Stimulated activated CD4-positive, alpha-beta T cell treated with anti-CD3 and anti-CD28 coated beads, TNF-alpha, amount 100 ng/mL, for 4 hours (primary cell): ENCODE results near the gene IDH2.
A peak's percentile ranks its signal among the peaks of the same experiment; 100 is the strongest.
"Not testable (repeated sequence)": the region's sequence is repeated elsewhere in the genome, so short reads cannot be mapped to it uniquely, and the experiment has no call there.

ENCODE experiments used
- DNase-seq, 3 experiments: peaks; one replicate each; pipeline ENCODE4 v3.0.0-alpha.2; 2020; ENCODE audit warnings: low read depth in 3 of 3

IDH2 gene

DNA sequence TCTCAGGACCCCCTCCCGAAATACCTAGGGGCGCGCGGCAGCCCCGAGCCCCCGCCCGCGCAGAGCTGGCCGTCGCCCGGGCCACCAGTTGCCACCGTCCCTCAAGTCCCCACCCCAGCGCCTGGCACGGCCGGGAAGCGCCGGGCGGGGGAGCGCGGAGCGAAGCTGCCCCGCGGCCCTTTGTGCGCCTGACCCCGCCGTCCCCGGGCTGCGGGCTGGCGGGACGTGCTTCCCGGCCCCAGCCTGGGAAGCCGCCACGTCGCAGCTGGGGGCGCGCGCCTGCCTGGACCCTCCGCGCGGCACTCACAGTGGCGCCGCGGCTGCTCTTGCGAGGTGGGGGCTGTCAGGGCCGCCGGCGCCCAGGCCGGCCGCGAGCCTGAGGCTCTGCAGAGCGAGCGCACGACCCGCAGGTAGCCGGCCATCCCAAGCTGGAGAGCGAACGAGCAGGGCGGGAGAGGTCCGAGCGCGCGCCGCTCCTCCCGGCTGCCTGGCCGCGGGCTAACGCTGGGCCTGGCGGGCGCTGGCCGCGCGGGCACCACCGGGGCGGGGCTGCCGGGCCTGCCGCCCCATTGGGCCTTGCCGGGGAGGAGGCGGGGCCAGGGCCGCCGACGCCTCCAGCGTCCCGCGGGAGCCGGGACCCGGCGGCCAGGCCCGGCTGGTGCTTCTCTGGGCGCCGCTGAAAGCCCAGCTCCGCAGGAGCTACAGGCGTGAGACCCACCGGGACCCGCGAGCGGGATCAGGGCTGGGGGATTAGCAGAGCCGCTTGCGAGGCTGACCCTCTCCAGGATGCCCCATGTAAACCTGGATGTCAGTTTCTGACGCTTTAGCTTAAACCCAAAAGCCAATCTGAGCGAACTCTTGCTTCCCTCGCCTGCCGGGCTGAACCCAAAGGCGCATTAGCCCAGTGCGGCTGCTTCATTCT, at the start of gene IDH2:
Gene IDH2, minus strand, starts transcription at position 500 of the 922 bp plus-strand sequence. Its CDS starts 78 bp downstream, at position 422.
- DNase-seq, result peak; percentile 39 to 60 (median 45)

DNA sequence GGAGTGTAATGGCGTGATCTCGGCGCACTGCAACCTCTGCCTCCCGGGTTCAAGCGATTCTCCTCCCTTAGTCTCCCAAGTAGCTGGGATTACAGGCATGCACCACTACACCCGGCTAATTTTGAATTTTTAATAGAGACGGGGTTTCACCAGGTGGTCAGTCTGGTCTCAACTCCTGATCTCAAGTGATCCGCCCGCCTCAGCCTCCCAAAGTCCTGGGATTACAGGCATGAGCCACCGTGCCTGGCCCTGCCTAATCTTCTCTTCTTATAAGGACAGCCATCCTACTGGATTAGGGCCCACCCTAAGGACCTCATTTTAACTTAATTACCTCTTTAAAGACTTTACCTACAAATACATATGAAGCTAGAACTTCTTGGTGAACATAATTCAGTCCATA, 48.3 kb upstream of the IDH2 start:
- DNase-seq, result not testable (repeated sequence)

DNA sequence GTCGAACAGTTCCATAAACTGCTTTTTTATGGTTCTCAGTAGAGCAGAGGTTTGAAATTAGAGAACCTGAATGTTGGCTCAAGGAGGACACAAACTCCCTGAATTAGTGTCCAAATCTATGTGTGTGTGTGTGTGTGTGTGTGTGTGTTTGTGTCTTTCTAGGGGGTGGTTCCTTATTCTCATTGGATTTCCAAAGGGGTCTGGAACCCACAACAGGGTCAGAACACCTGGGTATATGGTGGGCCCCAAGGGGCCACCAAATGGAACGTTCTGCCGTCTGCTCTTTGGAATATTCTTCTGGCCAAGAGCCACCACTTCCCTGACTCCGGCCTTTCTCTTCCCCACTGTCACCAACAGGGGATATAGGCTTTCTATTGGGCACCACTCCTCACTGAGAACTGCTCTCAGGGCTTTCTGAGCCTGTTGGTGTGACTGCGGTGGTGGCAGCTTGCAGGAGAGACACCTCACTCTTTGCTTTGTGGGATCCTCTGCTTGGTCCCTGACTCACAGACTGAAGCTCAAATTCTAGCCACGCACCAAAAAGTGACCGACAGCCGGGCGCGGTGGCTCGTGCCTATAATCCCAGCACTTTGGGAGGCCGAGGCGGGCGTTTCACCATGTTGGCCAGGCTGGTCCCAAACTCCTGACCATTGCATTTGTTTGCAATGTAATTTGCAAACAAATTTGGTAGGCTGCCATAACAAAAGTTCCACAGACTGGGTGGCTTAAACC, 47.5 kb upstream of the IDH2 start:
- no peak for DNase-seq

DNA sequence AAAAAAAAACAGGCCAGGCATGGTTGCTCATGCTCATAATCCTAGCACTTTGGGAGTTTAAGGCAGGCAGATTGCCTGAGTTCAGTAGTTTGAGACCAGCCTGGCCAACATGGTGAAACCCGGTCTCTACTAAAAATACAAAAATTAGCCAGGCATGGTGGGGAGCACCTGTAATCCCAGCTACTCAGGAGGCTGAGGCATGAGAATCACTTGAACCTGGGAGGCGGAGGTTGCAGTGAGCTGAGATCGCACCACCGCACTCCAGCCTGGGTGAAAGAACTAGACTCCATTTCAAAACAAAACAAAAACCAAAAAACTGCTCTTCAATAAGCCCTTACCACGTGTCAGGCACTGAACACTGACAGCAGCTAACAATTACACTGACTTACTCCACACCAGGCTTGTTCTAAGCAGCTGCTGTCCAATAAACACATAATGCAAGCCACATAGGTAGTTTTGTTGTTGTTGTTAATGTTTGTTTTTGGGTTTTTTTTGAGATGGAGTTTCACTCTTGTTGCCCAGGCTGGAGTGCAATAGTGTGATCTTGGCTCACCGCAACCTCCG, 44.0 kb upstream of the IDH2 start:
- not testable (repeated sequence) for DNase-seq

DNA sequence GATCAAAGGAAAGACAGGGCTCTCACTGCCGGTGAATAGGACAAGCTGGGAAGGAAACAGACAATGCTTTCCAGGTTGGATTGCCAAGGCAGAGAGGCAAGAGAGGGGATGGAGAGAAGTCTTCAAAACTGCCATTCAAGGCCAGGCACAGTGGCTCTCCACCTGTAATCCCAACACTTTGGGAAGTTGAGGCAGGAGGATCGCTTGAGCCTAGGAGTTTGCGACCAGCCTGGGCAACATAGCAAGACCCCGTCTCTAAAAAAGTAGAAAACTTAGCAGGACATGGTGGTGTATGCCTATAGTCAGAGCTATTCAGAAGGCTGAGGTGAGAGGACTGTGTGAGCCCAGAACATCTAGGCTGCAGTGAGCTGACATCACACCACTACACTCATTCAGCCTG, 43.5 kb upstream of the IDH2 start:
- no peak for DNase-seq

DNA sequence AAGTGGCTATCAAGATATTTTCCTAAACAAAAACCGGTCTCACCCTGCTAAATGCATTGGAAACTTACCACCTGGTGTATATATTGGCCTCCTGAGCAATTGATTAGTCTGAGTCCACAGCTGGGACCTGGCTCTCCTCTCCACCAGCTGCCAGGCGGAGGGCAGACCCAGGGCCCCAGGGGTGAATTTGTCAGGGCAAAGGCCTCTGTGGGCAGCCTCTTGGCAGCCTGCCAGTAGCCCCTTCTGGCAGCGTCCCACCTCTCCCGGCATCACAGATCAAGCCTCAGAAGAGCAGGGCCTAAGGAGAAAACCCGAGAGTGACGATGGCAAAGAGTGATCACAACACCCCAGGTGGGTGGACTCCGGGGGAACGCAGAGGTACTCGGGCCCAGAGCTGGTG, 43.0 kb upstream of the IDH2 start:
- DNase-seq, result no peak

DNA sequence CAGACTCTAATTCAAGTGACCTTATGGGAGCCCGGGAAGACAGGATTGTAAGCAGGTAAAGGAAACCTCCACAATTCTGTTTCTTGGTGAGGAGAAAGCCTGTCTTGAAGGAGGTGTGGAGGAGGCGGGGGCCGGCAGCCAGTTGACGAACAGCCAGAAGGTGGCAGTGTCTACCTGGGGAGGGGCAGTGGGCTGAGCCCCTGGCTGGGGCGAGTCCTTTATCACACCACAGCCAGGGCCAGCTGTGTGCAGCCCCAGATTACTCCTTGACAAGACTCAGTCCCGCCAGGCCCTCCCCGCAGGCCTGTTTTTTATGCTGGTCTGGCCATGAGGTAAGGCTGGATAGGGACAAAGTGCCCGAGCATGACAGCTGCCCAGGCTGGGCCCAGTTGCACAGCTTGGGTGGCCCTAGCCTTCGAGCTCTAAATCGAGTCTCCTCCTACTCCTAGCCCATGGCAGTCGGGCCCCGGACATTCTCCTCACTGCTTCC, 40.9 kb upstream of the IDH2 start:
- DNase-seq, result peak; percentile 23 to 39 (median 34)

DNA sequence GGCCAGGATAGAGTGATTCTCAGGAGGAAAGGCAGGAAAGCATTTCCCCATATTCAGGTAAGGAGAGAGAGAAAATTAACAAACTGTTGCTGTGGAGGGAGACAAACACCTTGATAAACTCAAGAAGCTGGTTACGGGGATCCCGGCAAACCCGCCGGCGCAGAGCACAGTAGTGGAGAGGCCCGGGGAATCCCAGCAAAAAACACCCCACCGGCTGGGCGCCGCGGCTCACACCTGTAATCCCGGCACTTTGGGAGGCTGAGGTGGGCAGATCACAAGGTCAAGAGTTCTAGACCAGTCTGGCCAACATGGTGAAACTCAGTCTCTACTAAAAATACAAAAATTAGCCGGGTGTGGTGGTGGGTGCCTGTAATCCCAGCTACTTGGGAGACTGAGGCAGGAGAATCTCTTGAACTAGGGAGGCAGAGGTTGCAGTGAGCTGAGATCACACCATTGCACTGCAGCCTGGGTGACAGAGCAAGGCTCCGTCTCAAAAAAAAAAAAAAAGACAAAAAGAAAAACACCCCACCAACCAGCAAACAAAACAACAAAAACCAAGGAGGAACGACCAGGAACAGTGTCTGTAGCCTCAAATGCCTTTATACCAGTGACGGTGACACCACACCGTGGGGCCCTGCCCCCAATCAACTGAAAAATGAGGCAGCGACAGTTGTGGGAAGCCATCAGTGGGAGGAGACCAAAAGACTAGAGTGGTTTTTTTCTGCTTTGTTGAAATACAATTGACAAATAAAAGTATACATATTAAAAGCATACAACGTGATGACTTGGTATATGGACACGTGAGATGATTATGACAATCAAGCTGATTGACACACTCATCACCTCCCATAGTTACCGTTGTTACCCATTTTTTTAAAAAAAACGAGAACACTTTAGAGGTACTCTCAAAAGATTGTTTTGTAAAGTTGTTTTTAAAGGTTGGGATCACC, 40.2 kb upstream of the IDH2 start:
- DNase-seq, result peak in 2 of 3 experiments; percentile 17 to 23

DNA sequence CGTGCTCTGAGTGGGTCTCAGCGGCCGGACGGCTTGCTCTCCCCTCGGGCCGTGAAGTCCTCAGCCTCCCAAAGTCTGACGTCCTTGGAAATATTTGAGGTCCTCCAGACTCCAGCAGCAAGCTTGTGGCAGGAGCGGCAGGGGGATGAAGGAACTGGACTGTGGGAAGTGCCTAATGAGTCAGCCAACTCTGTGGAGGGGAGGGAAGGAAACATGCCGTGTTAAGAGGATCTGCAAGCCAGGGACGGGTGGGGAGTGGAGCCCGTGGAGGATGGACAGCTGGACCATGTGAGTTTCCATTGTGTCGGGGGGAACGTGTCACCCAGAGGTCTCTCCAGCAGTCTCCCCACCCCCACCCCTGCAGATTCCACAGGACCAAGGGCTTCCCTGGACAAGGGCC, 39.4 kb upstream of the IDH2 start:
- DNase-seq, result no peak

DNA sequence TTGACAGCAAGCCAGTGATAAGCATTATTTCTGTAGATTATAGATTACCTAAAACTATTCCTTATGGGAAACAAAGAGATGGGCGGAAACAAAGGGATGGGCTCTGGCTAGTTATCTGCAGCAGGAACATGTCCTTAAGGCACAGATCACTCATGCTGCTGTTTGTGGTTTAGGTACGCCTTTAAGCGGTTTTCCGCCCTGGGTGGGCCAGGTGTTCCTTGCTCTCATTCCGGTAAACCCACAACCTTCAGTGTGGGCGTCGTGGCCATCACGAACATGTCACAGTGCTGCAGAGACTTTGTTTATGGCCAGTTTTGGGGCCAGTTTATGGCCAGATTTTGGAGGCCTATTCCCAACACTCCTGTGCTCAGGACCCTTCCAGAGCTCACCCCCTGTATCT, 37.3 kb upstream of the IDH2 start:
- not testable (repeated sequence) for DNase-seq

DNA sequence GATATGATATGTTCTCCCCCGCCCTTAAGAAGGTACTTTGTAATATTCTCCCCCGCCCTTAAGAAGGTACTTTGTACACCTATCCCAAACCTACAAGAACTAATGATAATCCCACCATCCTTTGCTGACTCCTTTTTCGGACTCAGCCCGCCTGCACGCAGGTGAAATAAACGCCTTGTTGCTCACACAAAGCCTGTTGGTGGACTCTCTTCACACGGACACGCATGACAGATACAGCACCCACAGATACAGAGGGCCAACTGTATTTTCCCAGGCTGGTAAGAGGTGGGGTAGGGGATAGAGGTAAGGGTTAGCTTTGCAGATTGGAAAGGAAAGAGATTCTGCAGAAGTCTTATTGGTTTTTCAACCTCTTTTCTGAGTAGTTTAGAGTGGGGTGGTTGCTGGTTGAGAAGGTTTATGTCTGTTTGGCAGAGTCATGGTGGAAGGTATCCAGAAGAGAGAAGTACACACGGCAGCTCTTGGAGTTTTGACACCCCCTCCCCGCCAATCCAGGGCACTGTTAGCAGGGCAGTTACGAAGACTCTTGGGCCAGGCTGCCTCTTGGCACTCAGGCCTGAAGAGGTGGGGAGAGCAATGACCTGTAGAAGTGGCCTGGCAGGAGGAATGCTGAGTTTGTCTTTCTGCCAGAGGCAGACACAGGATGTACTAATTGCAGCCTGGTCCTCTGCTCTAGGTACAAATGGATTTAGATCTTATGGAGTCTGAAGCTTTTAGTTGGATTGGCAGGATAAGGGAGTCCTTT, 36.0 kb upstream of the IDH2 start:
- DNase-seq, result no peak

DNA sequence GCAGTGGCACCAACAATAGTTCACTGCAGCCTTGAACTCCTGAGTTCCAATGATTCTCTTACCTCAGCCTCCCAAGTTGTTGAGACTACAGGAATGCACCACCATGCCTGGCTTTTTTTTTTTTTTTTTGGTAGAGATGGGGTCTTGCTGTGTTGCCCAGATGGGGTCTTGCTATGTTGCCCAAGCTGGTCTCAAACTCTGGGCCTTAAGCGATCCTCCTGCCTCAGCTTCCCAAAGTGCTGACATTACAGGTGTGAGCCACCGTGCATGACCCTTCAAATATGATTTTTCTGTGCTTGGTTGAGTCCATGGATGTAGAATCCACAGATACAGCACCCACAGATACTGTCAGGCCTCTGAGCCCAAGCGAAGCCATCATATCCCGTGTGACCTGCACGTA, 30.2 kb upstream of the IDH2 start:
- no peak for DNase-seq

DNA sequence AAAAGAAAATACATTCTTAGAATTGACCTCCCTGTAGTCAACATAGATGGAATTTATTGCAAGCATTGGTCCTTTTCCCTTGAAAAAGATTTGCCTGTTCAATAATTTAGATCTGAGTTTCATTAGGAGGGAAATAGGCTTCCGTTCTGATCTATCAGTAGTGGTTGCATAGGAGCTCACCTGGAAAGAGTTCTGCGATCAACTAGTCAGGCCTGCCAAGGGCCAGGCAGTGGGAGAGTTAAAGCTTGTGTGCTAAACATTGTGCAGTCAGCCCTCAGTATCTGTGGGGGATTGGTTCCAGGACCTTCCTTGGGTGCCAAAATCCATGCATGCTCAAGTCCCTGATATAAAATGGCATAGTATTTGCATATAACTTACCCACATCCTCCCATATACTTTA, 29.6 kb upstream of the IDH2 start:
- no peak for DNase-seq

DNA sequence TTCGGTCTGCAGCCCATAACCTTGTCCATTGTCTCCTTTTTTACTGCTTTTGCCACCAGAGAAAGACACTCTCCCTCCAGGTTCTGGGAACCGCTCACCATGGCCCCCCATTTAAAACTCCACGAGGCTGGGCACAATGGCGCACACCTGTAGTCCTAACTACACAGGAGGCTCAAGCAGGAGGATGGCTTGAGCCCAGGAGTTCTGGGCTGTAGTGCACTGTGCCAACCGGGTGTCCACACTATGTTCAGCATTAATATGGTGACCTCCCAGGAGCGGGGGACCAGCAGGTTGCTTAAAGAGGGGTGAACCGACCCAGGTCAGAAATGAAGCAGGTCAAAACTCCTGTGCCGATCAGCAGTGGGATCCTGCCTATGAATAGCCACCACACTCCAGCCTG, 28.0 kb upstream of the IDH2 start:
- DNase-seq, result no peak

DNA sequence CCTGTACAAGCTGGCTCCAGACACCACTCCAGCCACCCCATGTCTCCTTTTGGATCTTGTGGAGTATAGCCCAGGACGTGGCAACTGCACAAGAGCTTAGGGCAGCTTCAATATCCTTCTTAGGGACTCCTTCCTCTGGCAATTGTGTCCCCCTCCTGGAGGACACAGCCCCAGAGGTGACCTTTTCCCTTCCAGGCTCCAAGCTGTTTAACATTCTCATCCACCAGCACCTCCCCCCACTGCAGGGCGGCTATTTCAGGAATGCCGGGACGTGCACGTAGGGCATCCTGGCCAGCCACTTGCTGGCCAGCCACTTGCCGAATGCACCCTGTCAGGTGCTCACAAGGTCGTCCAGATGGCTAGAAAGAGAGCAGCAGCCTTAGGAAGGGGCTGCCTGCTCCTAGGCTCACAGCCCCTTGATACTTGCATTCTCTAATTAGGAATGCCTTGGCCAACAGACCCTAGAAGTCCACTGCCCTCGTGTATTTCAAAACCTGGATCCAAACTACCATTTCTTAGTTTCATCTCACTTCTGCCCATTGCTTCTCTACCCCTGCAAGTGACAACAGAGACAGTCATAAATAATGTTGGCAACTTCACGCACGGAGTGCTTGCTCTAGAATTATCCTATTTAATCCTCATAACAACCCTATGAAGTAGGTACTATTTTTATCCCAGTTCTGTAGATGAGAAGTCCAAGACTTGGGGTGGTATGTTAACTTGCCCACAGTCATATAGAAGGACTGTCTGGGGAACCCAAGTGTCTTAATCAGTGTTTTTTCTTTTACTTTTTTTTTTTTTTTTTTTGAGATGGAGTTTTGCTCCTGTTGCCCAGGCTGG, 24.5 kb upstream of the IDH2 start:
- DNase-seq, result no peak

DNA sequence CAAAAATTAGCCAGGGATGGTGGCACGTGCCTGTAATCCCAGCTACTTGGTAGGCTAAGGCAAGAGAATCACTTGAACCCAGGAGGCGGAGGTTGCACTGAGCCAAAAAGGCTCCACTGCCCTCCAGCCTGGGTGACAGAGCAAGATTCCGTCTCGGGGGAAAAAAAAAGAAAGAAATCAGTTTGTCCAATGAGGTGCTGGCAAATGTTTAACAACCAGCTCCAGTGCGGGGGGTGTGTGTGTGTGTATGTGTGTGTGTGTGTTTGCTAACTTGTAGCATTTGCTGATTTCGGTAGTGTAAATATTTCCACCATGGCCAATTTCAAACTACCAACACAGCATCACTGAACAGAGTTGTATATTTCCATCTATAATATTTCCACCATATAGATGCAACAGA, 23.8 kb upstream of the IDH2 start:
- no peak for DNase-seq

DNA sequence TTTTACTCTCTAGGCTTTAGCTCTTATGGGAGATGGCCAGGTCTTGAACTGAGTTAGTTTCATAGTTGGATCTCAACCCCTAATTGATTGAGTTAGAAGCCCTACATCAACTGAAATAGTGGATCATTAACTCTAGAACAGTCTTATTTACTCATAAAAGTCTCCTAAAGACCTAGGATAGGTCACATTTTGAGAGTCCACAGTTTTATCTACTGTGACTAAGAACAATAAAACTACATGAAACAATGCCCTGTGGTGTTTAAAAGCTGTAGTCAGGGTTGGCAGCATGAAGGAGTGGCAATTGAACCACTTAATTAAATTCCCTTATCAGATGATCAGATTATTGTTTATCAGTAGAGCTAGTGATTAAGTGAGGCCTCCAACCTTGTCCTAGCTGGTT, 22.2 kb upstream of the IDH2 start:
- DNase-seq, result no peak

DNA sequence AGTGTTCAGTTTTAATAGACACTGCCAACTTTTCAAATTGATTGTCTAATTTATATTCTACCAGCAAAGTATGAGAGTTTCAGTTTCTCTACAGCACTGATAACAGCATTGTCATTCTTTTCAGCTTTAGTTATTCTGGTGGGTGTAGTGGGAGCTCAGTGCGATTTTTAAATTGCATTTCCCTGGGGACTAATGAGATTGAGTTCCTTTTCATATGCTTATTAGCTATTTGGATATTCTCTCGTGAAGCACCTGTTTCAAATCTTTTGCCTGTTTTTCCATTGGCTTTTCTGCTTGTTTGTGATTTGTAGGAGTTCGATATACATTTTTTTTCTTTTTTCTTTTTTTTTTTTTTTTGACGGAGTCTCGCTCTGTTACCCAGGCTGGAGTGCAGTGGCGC, 18.8 kb upstream of the IDH2 start:
- no peak for DNase-seq

DNA sequence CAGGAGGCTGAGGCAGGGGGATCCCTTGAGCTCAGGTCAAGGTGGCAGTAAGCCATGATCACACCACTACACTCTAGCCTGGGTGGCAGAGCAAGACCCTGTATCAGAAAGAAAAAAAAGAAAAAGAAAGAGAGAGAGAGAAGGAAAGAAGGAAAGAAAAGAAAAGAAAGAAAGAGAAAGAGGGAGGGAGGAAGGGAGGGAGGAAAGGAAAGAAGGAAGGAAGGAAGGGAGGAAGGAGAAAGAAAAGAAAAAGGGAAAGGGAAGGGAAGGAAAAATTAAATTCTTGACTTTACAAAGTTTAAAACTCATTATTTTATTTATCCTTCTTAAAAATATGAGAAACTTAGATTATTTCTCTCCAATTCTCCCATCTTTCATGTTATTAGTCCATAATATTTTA, 17.1 kb upstream of the IDH2 start:
- no peak for DNase-seq

DNA sequence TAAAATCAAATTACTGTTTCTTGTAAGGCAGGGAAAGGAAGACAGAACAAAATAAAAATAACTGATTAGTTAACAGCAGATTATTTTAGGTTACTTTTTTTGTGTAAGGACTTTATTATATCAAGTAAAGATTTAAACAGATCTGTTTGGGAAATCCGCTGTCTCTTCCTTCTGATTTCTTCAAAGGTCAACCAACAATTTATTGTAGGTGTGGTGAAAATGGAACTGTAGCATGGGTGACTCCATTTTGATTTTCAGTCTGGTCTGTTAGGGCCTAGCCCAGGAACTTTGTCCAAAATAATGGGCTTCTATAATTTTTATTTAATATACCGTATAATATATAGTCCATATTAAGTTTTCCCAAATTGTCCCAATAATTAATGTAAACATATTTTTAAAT, 13.5 kb upstream of the IDH2 start:
- DNase-seq, result no peak
